Stimulated activated naive CD8-positive, alpha-beta T cell treated with anti-CD3 and anti-CD28 coated beads, Interleukin-15, Interleukin-2, amounts not matched to agents 100 ng/mL and 50 ng/mL, for 24 hours (primary cell): ENCODE results near the gene GABRB2.

Source experiments
- H3K27ac Mint-ChIP-seq: one replicate; pipeline ENCODE4 v1.8.0; 2021; ENCODE audit warnings: mild to moderate bottlenecking, mixed read lengths
- H3K27me3 Mint-ChIP-seq: one replicate; pipeline ENCODE4 v1.8.0; 2021; ENCODE audit warnings: mixed read lengths
- H3K36me3 Mint-ChIP-seq: one replicate; pipeline ENCODE4 v1.8.0; 2021; ENCODE audit warnings: low read depth, mixed read lengths
- H3K4me1 Mint-ChIP-seq: one replicate; pipeline ENCODE4 v1.8.0; 2021; ENCODE audit warnings: low read depth, mixed read lengths
- H3K4me3 Mint-ChIP-seq: one replicate; pipeline ENCODE4 v1.8.0; 2021; ENCODE audit warnings: mild to moderate bottlenecking, mixed read lengths
- H3K9me3 Mint-ChIP-seq: one replicate; pipeline ENCODE4 v1.8.0; 2021; ENCODE audit warnings: mixed read lengths

The GABRB2 gene

DNA sequence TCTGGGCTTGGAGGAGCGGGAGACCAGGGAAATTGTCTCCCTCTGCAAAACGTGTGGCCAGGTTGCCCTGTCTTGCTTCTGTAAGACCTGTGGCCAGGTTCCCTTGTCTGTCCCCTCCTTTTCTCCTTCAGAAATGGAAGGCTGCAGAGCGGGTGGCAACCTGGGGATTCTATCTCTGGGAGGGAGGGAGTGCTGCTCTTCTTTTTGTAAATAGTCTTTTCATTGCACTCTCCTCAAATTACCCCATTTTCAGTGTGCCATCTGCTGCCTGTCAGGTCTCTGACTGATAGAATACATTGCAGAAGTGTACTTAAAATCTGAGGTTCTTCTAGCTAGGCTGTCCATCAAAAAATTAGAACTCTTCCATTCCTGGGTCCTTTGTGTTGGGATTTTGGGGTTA lies 126.0 kb downstream of the GABRB2 start:
- Mint-ChIP-seq H3K4me1 (no peaks in the 10 kb centered on the region), H3K27me3 (no peaks in the 10 kb centered on the region), H3K27ac (no peak overlapping the region), H3K4me3 (no peak overlapping the region), H3K9me3 (no peaks in the 10 kb centered on the region), H3K36me3 (no peaks in the 10 kb centered on the region)

DNA sequence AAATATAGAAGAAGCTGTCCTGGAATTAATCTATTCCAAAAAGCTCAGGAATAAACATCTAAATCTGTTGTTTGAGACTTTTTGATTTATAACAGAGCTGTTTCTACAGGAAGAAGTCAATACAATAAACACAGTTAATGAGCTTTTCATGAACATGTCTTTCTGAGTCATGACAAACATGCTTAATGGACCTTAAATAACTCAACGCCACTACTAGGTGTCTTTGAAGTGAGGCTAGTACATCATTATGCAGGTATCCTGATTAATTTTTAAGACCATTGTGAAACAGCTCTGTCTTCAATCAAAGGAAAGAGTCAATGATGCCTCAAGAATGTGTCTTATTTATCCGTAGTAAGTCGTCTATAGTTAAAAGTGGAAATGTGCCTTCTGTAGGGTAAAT lies 131.6 kb downstream of the GABRB2 start:
- H3K9me3 Mint-ChIP-seq, result no peaks in the 10 kb centered on the region

DNA sequence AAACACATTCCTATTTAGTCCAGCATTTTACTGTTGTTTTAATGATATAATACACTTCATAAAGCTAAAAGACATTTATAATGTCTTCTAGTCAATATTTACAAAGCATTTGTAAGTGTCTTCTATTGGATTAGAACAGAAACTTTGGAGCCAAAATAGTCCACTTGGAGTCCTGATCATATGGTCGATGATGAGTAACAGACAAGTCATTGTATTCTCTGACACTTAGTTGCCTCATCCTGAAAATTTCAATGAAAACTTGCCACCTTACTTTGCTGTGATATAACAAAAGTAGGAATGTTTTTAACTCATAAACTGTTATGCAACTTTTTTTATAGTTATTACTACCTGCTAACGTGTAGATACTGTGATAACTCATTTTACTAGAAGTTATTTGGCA lies 132.5 kb downstream of the GABRB2 start:
- no peaks in the 10 kb centered on the region for H3K9me3 Mint-ChIP-seq
- H3K4me3 Mint-ChIP-seq, result no peak overlapping the region
- no peaks in the 10 kb centered on the region for H3K27me3 Mint-ChIP-seq
- H3K27ac Mint-ChIP-seq, result no peak overlapping the region
- H3K4me1 Mint-ChIP-seq, result no peaks in the 10 kb centered on the region
- H3K36me3 Mint-ChIP-seq, result no peaks in the 10 kb centered on the region

More for the DNA sequence above, 131.6 kb downstream of the GABRB2 start:
- no peaks in the 10 kb centered on the region for H3K36me3 Mint-ChIP-seq
- H3K4me1 Mint-ChIP-seq, result no peaks in the 10 kb centered on the region
- H3K27ac Mint-ChIP-seq, result no peak overlapping the region
- no peak overlapping the region for H3K4me3 Mint-ChIP-seq
- no peaks in the 10 kb centered on the region for H3K27me3 Mint-ChIP-seq

DNA sequence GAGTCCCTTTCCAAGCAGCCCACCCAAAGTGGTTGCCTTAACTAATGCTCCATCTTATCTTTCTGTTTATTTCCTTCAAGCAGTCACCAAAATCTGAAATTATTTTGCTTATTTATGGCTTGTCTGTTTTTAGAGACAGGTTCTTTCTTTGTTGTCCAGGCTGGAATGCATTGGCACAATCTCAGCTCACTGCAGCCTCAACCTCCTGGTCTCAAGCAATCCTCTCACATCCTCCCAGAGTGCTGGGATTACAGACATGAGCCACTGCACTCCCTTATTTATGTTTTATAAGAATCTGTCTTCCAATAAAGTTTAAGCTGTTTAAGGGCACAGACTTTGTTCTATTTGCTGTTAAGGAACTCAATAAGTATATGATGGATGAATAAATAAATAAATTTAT lies 133.7 kb downstream of the GABRB2 start:
- Mint-ChIP-seq H3K4me3 (no peak overlapping the region), H3K36me3 (no peaks in the 10 kb centered on the region), H3K4me1 (no peaks in the 10 kb centered on the region), H3K27ac (no peak overlapping the region), H3K27me3 (no peaks in the 10 kb centered on the region), H3K9me3 (no peaks in the 10 kb centered on the region)

DNA sequence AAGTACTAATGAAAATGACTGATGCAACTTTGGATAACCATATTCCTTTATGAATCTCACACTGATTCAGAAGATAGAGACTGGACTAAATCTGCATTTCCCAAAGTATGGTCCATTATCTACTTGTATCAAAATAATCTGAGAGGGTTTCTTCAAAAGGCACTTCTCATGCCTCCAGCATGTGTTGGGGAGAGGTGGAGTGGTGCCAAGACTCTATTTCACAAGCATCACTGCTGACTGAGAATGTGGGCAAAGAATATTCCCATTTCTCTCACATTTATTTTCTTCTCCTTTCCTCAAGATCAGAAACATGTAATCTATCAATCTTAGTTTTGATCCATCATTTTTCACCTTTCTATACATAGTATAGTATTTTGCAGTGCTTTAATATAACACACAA lies 135.4 kb downstream of the GABRB2 start:
- Mint-ChIP-seq H3K9me3 (no peaks in the 10 kb centered on the region), H3K27ac (no peak overlapping the region), H3K36me3 (no peaks in the 10 kb centered on the region), H3K4me1 (no peaks in the 10 kb centered on the region), H3K4me3 (no peak overlapping the region), H3K27me3 (no peaks in the 10 kb centered on the region)

DNA sequence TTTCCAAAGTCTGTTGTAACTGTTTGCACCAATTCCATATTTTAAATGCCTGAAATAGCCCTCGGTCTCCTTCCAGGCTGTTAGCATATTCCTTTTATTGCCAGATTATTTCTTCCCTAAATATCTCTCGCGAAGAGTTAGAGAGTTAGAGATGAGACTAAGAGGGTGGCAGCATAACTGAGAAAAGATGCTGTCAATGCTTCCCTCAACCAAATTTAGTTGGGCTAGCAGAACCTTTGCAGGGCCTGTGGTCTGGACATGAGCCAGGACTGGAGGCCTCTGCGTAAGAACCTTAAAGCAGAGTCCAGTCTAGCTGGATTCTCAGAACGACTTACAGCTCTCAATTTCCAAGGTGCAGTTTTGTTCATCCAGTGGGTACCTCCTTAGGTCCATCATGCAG lies 135.9 kb downstream of the GABRB2 start:
- no peaks in the 10 kb centered on the region for H3K4me1 Mint-ChIP-seq
- H3K36me3 Mint-ChIP-seq, result no peaks in the 10 kb centered on the region
- no peaks in the 10 kb centered on the region for H3K9me3 Mint-ChIP-seq
- no peak overlapping the region for H3K27ac Mint-ChIP-seq
- no peaks in the 10 kb centered on the region for H3K27me3 Mint-ChIP-seq
- no peak overlapping the region for H3K4me3 Mint-ChIP-seq

DNA sequence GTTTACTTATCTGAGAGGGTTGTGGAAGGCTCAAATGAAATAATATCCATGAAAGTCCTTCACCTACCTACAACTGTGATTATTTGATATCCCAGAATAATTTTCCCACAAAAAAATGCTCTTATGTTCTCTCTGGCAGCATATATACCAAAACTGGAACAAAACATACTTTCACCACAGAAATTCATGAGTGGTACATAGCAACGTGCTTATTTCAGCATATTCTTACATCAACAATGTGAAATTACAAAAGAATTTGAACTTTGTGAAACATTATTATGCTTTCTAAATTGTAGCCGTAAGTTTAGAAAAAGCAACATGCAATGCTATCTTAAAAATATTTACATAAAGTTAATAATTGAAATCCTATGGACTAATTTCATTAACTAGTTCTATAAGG lies 137.1 kb downstream of the GABRB2 start:
- Mint-ChIP-seq H3K4me3 (no peak overlapping the region), H3K9me3 (no peaks in the 10 kb centered on the region), H3K36me3 (no peaks in the 10 kb centered on the region), H3K27ac (no peak overlapping the region), H3K27me3 (no peaks in the 10 kb centered on the region), H3K4me1 (no peaks in the 10 kb centered on the region)

DNA sequence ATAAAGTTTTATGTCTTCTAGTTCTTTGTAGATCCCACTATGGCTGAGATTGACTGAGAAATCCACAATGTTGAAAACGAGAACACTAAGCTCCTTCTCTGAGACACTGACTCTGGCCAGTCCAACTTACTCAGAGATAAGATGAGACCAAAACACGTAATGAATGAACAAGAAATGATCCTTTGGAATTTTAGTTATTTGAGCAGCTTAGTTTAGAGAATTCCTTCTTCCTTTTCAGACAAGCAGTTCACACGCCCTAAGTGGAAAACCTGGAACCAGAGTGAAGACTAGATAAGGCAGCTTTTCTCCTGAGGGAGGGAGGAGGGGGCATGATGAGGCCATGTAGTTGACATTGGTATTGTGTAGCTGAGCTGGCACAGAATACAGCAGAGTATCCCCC lies 139.6 kb downstream of the GABRB2 start:
- no peaks in the 10 kb centered on the region for H3K27me3 Mint-ChIP-seq
- no peaks in the 10 kb centered on the region for H3K9me3 Mint-ChIP-seq
- H3K27ac Mint-ChIP-seq, result no peak overlapping the region
- H3K36me3 Mint-ChIP-seq, result no peaks in the 10 kb centered on the region
- H3K4me3 Mint-ChIP-seq, result no peak overlapping the region
- H3K4me1 Mint-ChIP-seq, result no peaks in the 10 kb centered on the region

DNA sequence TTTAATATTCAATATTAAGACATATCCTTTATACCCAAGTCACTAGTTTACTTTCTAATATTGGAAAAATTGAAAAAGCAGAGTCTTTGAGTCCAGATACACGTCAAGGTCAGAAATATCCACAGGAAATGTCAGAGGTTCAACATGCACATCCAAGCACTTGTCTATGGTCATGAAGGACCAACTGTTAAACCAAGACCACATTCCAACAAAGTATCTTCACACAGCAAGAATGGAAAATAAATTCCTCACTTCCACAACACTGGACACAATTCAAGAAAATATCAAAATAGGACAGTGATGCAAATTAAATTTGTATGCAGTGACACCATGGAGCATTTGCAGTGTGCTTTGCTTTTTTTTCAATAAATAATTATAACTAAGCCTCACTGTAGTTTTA lies 142.5 kb downstream of the GABRB2 start:
- Mint-ChIP-seq H3K27me3 (no peaks in the 10 kb centered on the region), H3K4me3 (no peak overlapping the region), H3K4me1 (no peaks in the 10 kb centered on the region), H3K27ac (no peak overlapping the region), H3K36me3 (no peaks in the 10 kb centered on the region), H3K9me3 (no peaks in the 10 kb centered on the region)

DNA sequence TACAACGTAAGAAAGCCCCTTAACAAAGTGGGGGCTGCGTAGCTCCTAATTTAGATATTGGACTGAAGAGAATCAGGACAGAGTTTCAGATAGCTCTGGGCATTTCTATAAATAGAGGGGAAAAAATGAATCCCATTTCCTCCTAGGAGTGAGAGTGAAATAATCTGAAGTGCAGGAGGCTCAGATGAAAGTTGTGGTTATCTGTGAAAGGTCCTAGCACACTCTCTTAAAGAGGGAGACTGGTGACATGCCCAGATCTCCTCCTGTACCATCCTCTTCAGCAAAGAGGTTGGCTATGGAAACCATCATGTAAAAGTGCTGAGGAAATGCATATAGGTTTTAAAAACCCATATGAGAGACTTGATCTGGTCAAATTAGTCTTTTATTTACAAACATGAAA lies 143.4 kb downstream of the GABRB2 start:
- H3K27ac Mint-ChIP-seq, result no peak overlapping the region
- H3K4me1 Mint-ChIP-seq, result no peaks in the 10 kb centered on the region
- H3K4me3 Mint-ChIP-seq, result no peak overlapping the region
- no peaks in the 10 kb centered on the region for H3K9me3 Mint-ChIP-seq
- H3K27me3 Mint-ChIP-seq, result no peaks in the 10 kb centered on the region
- no peaks in the 10 kb centered on the region for H3K36me3 Mint-ChIP-seq

DNA sequence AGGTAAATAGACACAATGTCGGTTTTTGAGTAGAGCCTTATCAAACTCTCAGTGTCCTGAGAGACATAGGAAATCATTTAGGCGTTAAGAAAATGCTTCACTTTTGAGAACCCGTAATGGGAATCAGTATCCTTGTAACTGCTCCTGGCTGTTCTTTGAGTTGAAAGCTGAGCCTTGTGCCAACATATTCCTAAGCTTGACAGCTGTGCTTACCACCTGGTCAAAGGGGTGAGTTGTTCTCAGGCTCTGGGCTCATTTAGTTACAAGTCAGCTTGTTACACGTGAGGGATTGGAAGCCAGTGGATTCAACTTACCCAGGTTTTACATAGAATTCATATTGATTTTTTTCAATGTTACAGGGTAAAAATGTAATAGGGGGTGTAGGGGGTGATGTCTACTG lies 145.9 kb downstream of the GABRB2 start:
- Mint-ChIP-seq H3K4me1 (no peaks in the 10 kb centered on the region), H3K36me3 (no peaks in the 10 kb centered on the region), H3K9me3 (no peaks in the 10 kb centered on the region), H3K27me3 (no peaks in the 10 kb centered on the region), H3K4me3 (no peak overlapping the region), H3K27ac (no peak overlapping the region)

DNA sequence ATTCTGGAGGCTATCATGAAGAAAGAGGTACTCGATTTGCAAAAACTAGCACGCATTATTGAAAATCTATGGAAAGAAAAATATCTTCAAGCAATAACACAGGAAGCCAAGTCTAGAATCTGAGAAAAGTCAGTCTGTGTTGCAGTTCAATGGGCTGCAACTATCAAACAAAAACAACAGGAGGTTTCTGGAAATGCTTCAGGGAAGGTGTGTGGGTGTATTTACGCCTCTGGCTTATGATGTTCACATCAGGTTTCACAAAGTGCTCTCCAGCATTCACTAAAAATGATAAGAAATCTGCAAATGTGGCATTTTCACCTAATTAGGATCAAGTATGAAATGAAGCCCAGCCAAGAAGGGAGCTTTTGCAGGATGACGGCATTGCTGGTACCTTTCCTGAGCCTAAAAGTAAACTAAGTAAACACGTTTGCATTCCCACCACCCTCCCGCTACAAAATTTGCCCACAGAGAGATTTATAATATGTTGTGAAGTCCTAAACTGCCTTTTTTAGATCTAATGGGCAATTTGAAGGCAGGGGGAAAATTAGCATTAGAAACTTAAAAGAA lies 146.4 kb downstream of the GABRB2 start:
- no peak overlapping the region for H3K27ac Mint-ChIP-seq
- no peaks in the 10 kb centered on the region for H3K4me1 Mint-ChIP-seq
- H3K27me3 Mint-ChIP-seq, result no peaks in the 10 kb centered on the region
- H3K9me3 Mint-ChIP-seq, result no peaks in the 10 kb centered on the region
- H3K36me3 Mint-ChIP-seq, result no peaks in the 10 kb centered on the region
- no peak overlapping the region for H3K4me3 Mint-ChIP-seq

DNA sequence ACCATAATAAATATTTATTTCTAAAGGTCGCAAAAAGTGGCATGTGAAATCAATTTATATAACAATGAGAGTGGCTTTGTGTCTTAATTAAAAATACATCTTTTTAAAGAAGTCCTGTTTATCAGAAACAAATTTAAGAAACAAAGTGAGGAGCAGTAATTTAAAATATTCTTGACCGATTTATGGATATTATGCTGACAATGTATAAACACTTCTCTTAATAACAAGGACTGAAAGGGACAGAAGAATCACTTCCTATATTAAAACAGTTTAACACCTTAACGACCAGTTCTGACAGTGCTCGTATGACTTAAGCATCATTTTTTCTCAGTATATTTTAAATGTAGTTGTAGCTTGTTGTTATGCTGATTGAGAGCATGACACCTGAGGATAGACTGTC lies 149.1 kb downstream of the GABRB2 start:
- Mint-ChIP-seq H3K4me1 (no peaks in the 10 kb centered on the region), H3K36me3 (no peaks in the 10 kb centered on the region), H3K27ac (no peak overlapping the region), H3K27me3 (no peaks in the 10 kb centered on the region), H3K4me3 (no peak overlapping the region), H3K9me3 (no peaks in the 10 kb centered on the region)

DNA sequence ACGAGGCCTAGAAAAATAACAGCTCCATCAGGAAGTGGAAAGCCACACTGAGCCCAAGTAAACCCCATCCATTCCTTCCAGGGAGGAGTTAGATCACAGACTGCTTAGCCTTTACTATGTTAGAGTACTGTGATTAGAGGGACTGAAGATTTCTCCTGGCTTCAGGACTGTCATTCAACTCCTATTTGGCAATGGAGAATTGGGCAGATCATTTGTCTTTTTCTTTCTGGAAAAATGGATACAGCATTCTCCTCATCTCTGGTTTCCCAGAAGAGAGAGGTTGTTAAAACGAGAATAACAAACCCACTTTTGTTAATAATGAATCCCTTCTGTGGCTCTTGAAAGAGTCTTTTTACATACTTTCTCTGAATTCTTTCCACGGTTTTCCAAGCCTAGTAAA lies 150.4 kb downstream of the GABRB2 start:
- no peaks in the 10 kb centered on the region for H3K36me3 Mint-ChIP-seq
- H3K4me3 Mint-ChIP-seq, result no peak overlapping the region
- no peaks in the 10 kb centered on the region for H3K9me3 Mint-ChIP-seq
- no peaks in the 10 kb centered on the region for H3K27me3 Mint-ChIP-seq
- H3K4me1 Mint-ChIP-seq, result no peaks in the 10 kb centered on the region
- no peak overlapping the region for H3K27ac Mint-ChIP-seq

DNA sequence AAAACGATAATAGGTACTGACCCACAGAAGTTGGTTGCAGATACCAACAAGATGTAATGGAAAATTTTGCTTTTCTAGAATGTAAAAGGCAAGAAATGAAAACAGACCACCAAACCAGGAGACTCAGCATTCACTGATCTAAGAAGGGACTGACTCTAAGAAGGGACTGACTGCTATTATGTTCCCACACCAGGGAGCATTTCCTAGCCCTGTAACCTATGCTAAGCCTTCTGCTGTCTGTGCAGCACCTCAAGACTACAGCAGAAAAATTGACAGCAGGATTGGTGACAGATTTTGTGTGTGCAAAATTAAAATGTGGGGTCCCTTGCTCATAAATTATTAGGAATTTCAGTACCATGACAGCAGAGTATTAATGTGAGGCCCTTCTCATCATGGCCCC lies 154.8 kb downstream of the GABRB2 start:
- Mint-ChIP-seq H3K27ac (no peak overlapping the region), H3K27me3 (no peaks in the 10 kb centered on the region), H3K4me3 (no peak overlapping the region)

DNA sequence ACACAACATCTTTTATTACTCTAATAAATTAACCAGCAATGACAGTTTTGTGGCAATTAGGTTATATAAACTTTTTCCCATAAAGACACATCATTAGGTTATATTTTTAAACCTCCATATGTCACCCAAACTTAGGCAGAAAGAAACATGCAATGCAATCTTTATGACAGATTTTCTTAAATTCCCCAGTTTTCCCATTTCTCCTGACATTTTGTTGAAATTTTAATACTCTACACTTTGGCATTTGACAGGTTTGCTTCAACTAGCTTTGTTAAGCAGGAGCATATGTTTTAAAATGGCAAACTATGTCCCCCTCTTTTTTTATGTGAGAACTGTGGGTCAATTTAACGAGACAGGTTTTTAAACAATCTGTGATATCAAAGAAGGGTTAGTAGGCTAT lies 155.5 kb downstream of the GABRB2 start:
- no peak overlapping the region for H3K4me3 Mint-ChIP-seq
- H3K36me3 Mint-ChIP-seq, result no peaks in the 10 kb centered on the region
- no peaks in the 10 kb centered on the region for H3K27me3 Mint-ChIP-seq
- no peaks in the 10 kb centered on the region for H3K4me1 Mint-ChIP-seq
- no peak overlapping the region for H3K27ac Mint-ChIP-seq
- no peaks in the 10 kb centered on the region for H3K9me3 Mint-ChIP-seq

More for the DNA sequence above, 154.8 kb downstream of the GABRB2 start:
- Mint-ChIP-seq H3K9me3 (no peaks in the 10 kb centered on the region), H3K36me3 (no peaks in the 10 kb centered on the region), H3K4me1 (no peaks in the 10 kb centered on the region)
